DOHH2 (cell line): ENCODE data around the gene FAM53A.
"Not testable (repeated sequence)": the region's sequence is repeated elsewhere in the genome, so short reads cannot be mapped to it uniquely, and the experiment has no call there.

Source experiments
- H3F3A ChIP-seq: fragments of 200-600 bp; sonication (generic), shearing (Covaris generic); 2 replicates; pipeline ENCODE4 v1.6.0; 2016; ENCODE audit warnings: antibody characterized with exemption, mild to moderate bottlenecking; ENCODE audit not compliant: control insufficient read depth, insufficient read depth
- H3K27ac ChIP-seq: fragments of 200-600 bp; sonication (generic); 2 replicates; pipeline ENCODE4 v1.5.1; 2014; ENCODE audit warnings: low read depth, mild to moderate bottlenecking, low read length, moderate library complexity
- H3K27me3 ChIP-seq: fragments of 200-600 bp; sonication (generic); 2 replicates; pipeline ENCODE4 v1.6.1; 2014; ENCODE audit warnings: mild to moderate bottlenecking, low read length, mixed read lengths; ENCODE audit not compliant: control insufficient read depth
- H3K36me3 ChIP-seq: fragments of 200-600 bp; sonication (generic); 2 replicates; pipeline ENCODE4 v1.6.1; 2014; ENCODE audit warnings: mild to moderate bottlenecking, low read length, moderate library complexity, mixed read lengths; ENCODE audit not compliant: control insufficient read depth
- H3K4me1 ChIP-seq: fragments of 200-600 bp; sonication (generic); 2 replicates; pipeline ENCODE4 v1.6.1; 2014; ENCODE audit warnings: mild to moderate bottlenecking, low read length, mixed read lengths; ENCODE audit not compliant: control insufficient read depth
- H3K4me2 ChIP-seq: fragments of 200-600 bp; sonication (generic); 2 replicates; pipeline ENCODE4 v1.6.0; 2014; ENCODE audit warnings: mild to moderate bottlenecking, low read length, moderate library complexity
- H3K4me3 ChIP-seq: fragments of 200-600 bp; sonication (generic); 2 replicates; pipeline ENCODE4 v1.5.1; 2014; ENCODE audit warnings: mild to moderate bottlenecking, low read length, mixed read lengths
- H3K79me2 ChIP-seq: fragments of 200-600 bp; sonication (generic); 2 replicates; pipeline ENCODE4 v1.6.1; 2014; ENCODE audit warnings: mild to moderate bottlenecking, low read length, mixed read lengths; ENCODE audit not compliant: control insufficient read depth
- H3K9me2 ChIP-seq: fragments of 200-600 bp; sonication (generic); replicated peaks from 2 replicates; pipeline ENCODE4 v1.6.1; 2014; ENCODE audit warnings: mild to moderate bottlenecking, low read length, mixed read lengths; ENCODE audit not compliant: control insufficient read depth
- H3K9me3 ChIP-seq: fragments of 200-600 bp; sonication (generic); 2 replicates; pipeline ENCODE4 v1.6.1; 2014; ENCODE audit warnings: antibody characterized with exemption, low read length, mixed read lengths; ENCODE audit not compliant: control insufficient read depth, insufficient read depth
- H4K20me1 ChIP-seq: fragments of 200-600 bp; sonication (generic); 2 replicates; pipeline ENCODE4 v1.6.0; 2014; ENCODE audit warnings: low read depth, mild to moderate bottlenecking, antibody characterized with exemption, low read length, moderate library complexity; ENCODE audit not compliant: control insufficient read depth, insufficient read depth
- EZH2phosphoT487 ChIP-seq: fragments of 200-600 bp; sonication (generic); IDR thresholded peaks from 2 replicates; pipeline ENCODE4 v1.6.1; 2017; ENCODE audit warnings: borderline replicate concordance, mild to moderate bottlenecking, antibody characterized with exemption, low read length, moderate library complexity, mixed read lengths
- TF ChIP-seq, protein P1 (sequence below): fragments of 200-600 bp; sonication (generic); IDR thresholded peaks from one replicate; pipeline ENCODE4 v1.5.1; 2014; ENCODE audit warnings: antibody characterized with exemption, mild to moderate bottlenecking, low read depth, low read length; ENCODE audit not compliant: poor library complexity, severe bottlenecking

FAM53A gene

DNA sequence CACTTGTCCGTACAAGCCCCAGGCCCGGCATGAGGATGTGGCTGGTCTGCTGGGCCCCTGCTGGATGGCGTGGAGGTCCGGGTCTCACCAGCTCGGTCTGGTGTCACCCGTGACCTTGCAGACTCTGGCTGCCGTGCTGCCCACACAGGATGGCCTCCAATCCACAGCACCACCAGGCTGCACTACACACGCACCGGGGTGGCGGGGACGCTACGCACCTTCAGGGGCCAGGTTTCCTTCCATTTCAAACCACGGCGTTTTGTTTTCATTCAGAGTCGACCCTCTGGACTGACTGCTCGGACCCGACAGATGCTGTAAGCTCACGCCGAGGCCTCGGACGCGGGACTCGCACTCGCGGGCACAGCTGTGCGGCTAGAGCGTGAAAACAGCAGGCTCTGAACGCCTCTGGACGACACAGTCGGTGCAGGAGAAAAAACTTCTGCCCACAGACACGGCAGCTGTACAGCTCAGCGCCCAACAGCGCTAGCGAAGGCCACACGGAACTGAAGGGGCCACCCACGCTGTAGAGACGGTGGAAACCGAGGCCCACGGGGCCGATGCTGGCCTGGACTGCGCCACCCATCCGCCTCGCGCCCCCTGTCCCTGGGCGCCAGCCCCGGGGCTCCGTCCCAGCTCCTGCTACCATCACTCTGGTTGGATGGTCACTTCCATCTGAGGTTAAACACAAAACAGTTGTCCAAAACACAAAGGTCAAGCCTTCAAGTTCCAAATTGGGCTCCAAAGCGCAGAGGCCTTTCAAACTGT is 40.0 kb downstream of the FAM53A start:
- Histone ChIP-seq H3K36me3 (no peaks in the 10 kb centered on the region), H3K4me3 (no peak overlapping the region), H3K79me2 (no peaks in the 10 kb centered on the region), H3K4me2 (no peak overlapping the region), H3K9me2 (no peaks in the 10 kb centered on the region), H3K9me3 (no peaks in the 10 kb centered on the region), H4K20me1 (no peaks in the 10 kb centered on the region), H3K4me1 (no peaks in the 10 kb centered on the region), H3F3A (no peaks in the 10 kb centered on the region), H3K27me3 (no peaks in the 10 kb centered on the region), H3K27ac (no peak overlapping the region)
- TF ChIP-seq, protein P1, sequence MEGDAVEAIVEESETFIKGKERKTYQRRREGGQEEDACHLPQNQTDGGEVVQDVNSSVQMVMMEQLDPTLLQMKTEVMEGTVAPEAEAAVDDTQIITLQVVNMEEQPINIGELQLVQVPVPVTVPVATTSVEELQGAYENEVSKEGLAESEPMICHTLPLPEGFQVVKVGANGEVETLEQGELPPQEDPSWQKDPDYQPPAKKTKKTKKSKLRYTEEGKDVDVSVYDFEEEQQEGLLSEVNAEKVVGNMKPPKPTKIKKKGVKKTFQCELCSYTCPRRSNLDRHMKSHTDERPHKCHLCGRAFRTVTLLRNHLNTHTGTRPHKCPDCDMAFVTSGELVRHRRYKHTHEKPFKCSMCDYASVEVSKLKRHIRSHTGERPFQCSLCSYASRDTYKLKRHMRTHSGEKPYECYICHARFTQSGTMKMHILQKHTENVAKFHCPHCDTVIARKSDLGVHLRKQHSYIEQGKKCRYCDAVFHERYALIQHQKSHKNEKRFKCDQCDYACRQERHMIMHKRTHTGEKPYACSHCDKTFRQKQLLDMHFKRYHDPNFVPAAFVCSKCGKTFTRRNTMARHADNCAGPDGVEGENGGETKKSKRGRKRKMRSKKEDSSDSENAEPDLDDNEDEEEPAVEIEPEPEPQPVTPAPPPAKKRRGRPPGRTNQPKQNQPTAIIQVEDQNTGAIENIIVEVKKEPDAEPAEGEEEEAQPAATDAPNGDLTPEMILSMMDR = no peak
- TF ChIP-seq EZH2phosphoT487 = no peak

DNA sequence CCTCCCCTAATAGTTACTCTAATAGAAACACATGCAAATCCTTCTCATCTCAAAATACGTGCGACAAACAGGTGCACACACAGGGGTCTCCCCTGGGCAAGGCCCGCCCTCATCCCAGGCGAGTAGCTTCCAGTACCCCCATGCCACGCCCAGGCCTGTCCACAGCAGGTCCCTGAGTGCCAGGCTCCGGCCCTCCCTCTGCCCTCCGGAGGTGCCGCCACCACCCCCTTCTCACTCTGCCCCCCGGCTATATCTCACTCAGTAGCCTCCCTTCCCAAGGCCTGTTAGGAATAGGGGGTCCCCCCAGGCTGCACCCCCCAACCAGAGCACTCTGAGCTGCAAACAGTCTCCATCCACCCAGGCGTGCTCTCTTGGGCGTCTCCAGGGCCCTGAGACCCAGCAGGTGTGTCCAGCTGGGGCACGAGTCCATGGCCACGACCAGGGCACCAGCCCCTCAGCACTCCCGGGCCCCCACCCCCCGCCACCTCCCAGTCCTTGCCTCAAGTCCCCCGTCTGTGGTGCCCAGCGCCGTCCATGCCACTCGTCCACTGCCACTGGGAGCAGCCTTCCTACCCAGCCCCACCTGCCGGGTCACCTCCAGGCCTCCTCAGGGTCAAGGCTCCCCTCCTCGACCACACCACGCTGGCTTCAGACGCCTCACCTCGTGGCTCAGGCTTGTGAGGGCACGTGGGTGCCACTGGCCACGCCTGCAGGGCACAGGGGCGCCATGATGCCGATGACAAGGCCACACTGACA is 41.7 kb downstream of the FAM53A start:
- no peaks in the 10 kb centered on the region for H3K27me3 ChIP-seq
- no peaks in the 10 kb centered on the region for H3K36me3 ChIP-seq
- H3K9me3 ChIP-seq = no peaks in the 10 kb centered on the region
- no peaks in the 10 kb centered on the region for H3F3A ChIP-seq
- no peak overlapping the region for H3K4me2 ChIP-seq
- no peaks in the 10 kb centered on the region for H4K20me1 ChIP-seq
- H3K4me1 ChIP-seq = no peaks in the 10 kb centered on the region
- no peaks in the 10 kb centered on the region for H3K9me2 ChIP-seq
- H3K4me3 ChIP-seq = no peak overlapping the region
- H3K27ac ChIP-seq = no peak overlapping the region
- TF ChIP-seq, protein P1 = no peak
- TF ChIP-seq EZH2phosphoT487 = no peak
- H3K79me2 ChIP-seq = no peaks in the 10 kb centered on the region

DNA sequence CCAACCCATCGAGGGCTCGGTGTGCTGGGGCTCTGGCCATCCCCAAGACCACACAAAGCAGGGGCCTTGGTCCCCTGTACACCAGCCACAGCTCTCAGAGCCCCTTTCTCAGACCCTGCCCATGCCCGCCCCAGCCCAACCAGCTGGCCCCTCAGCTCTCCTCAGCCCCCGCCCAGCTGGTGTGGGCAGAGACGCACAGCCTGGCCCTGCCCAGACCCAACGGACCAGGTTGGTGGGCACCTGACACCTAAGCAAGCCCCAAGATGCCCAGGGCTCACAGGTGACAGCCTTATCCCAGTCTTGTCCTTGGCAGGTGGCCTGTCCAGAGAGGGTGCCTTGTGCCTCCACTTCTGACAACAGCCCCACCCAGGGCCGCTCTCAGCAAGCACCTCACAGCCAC is 42.4 kb downstream of the FAM53A start:
- H3K27ac ChIP-seq = no peak overlapping the region
- H3K79me2 ChIP-seq = no peaks in the 10 kb centered on the region
- TF ChIP-seq, protein P1 = no peak
- no peak for TF ChIP-seq EZH2phosphoT487
- H3K9me3 ChIP-seq = no peaks in the 10 kb centered on the region
- no peaks in the 10 kb centered on the region for H3K9me2 ChIP-seq
- H3K4me1 ChIP-seq = no peaks in the 10 kb centered on the region
- no peaks in the 10 kb centered on the region for H3K36me3 ChIP-seq
- H3K4me3 ChIP-seq = no peak overlapping the region
- no peaks in the 10 kb centered on the region for H3K27me3 ChIP-seq
- no peak overlapping the region for H3K4me2 ChIP-seq
- H4K20me1 ChIP-seq = no peaks in the 10 kb centered on the region
- H3F3A ChIP-seq = no peaks in the 10 kb centered on the region

DNA sequence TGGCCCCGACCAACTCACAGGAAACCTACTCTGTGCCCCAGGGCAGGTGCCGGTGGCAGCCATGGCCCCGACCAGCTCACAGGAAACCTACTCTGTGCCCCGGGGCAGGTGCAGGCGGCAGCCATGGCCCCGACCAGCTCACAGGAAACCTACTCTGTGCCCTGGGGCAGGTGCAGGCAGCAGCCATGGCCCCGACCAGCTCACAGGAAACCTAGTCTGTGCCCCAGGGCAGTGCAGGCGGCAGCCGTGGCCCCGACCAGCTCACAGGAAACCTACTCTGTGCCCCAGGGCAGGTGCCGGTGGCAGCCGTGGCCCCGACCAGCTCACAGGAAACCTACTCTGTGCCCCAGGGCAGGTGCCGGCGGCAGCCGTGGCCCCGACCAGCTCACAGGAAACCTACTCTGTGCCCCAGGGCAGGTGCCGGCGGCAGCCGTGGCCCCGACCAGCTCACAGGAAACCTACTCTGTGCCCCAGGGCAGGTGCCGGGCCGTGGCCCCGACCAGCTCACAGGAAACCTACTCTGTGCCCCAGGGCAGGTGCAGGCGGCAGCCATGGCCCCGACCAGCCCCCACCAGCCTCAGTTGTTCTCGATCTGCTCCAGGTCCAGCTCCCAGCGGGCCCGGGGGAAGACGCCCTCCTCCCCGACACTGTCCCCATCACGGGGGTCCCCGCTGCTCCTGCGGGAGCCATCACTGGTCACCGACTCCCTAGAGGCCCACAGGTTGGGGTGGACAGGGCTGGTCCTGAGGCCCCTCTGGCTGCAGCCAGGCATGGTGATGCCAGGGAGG is 43.2 kb downstream of the FAM53A start:
- not testable (repeated sequence) for H3K4me3 ChIP-seq, H3K4me2 ChIP-seq, H3K36me3 ChIP-seq, H3K4me1 ChIP-seq, H3K27me3 ChIP-seq, H3K9me3 ChIP-seq, H4K20me1 ChIP-seq, H3F3A ChIP-seq, H3K79me2 ChIP-seq, H3K27ac ChIP-seq, H3K9me2 ChIP-seq
